GM20000 (cell line): ENCODE data around the gene ADAMTS7.

Source experiments
- DNase-seq: peaks from one replicate; pipeline ENCODE4 v3.0.0; 2012; ENCODE audit warnings: low spot score
- TF ChIP-seq, protein P1 (sequence below): IDR thresholded peaks from 2 replicates; pipeline ENCODE4 v1.5.1; 2012; ENCODE audit warnings: mild to moderate bottlenecking, control low read depth; ENCODE audit errors: extremely low read depth, missing control alignments

Gene ADAMTS7

GRCh38 chr15:78717956-78718656 lies 93.2 kb downstream of the ADAMTS7 start:
- TF ChIP-seq, protein P1, sequence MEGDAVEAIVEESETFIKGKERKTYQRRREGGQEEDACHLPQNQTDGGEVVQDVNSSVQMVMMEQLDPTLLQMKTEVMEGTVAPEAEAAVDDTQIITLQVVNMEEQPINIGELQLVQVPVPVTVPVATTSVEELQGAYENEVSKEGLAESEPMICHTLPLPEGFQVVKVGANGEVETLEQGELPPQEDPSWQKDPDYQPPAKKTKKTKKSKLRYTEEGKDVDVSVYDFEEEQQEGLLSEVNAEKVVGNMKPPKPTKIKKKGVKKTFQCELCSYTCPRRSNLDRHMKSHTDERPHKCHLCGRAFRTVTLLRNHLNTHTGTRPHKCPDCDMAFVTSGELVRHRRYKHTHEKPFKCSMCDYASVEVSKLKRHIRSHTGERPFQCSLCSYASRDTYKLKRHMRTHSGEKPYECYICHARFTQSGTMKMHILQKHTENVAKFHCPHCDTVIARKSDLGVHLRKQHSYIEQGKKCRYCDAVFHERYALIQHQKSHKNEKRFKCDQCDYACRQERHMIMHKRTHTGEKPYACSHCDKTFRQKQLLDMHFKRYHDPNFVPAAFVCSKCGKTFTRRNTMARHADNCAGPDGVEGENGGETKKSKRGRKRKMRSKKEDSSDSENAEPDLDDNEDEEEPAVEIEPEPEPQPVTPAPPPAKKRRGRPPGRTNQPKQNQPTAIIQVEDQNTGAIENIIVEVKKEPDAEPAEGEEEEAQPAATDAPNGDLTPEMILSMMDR: no peak
- no peak for DNase-seq

DNA sequence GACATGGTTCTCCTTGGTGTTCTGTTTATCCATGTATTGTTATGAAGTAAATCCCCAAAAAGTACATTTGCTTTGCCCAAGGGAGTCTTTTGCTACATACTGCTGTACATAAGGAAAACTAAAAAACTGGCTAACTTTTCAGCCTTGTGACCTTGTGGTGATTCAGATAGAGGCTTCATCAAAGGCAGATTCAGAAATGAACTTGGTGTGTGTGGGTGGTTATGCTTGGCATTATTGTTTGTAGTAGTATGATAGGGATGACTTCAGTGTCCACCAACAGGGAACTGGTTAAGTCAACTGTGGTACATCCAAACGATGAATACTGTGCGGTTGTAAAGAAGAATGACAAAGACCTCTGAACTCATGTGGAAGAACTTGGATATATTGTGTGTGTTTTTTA lies 94.6 kb downstream of the ADAMTS7 start:
- TF ChIP-seq, protein P1: no peak
- DNase-seq: no peak

DNA sequence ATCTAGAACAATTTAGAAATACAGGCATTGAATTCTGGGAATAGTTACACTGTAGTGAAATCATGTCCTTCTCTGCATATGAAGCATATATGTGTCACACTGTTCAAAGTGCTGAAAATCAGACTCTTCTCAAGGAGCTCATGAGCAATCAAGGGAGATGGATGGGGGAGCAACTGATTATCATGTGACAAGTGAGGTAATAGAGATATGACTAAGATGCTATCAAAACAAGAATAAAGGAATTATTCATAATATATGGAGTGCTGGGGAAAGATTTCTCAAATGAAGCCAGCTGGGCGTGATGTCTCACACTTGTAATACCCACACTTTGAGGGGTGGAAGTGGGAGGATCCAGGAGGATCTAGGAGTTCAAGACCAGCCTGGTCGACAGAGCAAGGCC lies 95.3 kb downstream of the ADAMTS7 start:
- DNase-seq: no peak

DNA sequence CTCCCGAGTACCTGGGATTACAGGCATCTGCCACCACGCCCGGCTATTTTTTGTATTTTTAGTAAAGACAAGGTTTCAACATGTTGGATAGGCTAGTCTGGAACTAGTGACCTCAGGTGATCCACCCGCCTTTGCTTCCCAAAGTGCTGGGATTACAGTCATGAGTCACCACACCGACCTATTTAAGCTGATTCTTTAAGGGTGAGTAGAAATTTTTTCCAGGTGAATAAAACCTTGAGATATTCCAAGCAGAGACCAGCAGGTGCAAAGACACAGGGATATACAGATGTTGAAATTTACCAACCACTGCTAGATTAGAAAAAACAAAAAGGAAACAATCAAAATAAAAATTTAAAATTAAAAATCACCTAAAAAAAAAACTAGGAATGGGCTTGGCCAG lies 95.8 kb downstream of the ADAMTS7 start:
- TF ChIP-seq, protein P1: no peak
- no peak for DNase-seq

More for the DNA sequence above, 95.3 kb downstream of the ADAMTS7 start:
- TF ChIP-seq, protein P1: no peak

DNA sequence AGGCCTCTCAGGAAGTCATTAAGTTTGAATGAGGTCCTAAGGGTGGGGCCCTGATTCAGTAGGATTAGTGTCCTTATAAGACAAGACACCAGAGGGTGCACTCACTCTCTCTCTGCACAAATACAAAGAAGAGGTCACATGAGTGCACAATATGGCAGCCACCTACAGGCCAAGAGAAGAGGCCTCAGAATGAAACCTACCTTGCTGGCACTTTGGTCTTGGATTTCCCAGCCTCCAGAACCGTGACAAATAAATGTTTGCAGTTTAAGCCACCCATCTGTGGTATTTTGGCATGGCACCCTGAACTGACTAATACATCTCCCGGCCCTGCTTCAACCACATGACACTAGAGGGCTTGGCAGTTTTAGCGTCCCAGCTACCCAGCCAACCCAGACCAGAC lies 96.4 kb downstream of the ADAMTS7 start:
- TF ChIP-seq, protein P1: no peak
- DNase-seq: no peak

GRCh38 chr15:78712797-78713515 lies 98.3 kb downstream of the ADAMTS7 start:
- TF ChIP-seq, protein P1: no peak
- no peak for DNase-seq

GRCh38 chr15:78711638-78712037 lies 99.6 kb downstream of the ADAMTS7 start:
- TF ChIP-seq, protein P1: no peak
- no peak for DNase-seq
